HK-2 (cell line): ENCODE results near the gene CTSF.
"Not testable (repeated sequence)": the region's sequence is repeated elsewhere in the genome, so short reads cannot be mapped to it uniquely, and the experiment has no call there.

Source experiments
- DNase-seq: peaks from one replicate; pipeline ENCODE4 v3.0.0-alpha.2; 2018; ENCODE audit not compliant: unreplicated experiment

Gene CTSF

DNA sequence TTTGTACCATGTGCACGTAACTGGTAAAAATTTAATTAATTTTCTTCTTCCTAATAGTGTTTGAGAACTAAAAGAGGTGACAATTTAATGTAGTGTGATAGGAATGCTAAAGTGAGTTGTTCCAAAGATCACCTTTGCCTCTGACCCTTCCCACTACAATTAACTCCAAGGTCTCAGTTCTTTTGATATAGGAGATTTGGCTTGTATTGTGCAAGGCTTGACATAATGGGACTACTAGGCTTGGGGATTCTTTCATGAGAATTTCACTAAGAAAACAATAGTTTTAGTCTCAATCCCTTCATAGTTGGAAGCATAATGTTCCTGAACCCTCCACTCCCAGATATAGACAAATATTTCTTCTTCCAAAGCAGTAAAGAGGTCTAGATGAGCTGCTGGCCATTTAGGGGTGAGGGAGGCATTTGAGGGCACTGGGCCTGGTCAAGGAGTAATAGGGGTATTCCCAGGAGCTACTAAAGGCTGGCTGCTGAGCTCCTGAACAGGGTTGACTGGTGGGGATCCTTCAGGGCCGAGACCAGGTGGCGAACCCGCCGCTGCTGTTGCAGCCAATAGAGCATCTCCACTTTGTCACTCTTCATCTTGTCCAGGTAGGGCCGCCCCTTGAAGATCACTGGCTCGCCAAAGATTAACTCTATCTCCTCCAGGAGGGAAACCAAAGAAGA, 21.7 kb upstream of the CTSF start:
- DNase-seq = no peak

DNA sequence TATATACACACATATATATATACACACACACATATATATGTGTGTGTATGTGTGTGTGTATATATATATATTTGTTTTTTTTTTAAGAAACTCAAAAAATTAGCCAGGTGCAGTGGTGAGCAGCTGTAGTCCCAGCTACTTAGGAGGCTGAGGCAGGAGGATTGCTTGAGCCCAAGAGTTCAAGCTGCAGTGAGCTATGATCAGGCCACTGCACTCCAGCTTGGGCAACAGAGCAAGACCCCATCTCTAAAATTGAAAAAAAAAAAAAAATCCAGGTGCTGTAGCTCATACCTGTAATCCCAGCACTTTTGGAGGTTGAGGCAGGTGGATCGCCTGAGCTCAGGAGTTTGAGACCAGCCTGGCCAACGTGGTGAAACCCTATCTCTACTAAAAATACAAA, 20.9 kb upstream of the CTSF start:
- DNase-seq = not testable (repeated sequence)

- no peak for DNase-seq
These were observed 17.7 kb upstream of the CTSF start for GRCh38 chr11:66586136-66586535.

- DNase-seq = not testable (repeated sequence)
These were observed 17.0 kb upstream of the CTSF start for GRCh38 chr11:66585447-66585846.

DNA sequence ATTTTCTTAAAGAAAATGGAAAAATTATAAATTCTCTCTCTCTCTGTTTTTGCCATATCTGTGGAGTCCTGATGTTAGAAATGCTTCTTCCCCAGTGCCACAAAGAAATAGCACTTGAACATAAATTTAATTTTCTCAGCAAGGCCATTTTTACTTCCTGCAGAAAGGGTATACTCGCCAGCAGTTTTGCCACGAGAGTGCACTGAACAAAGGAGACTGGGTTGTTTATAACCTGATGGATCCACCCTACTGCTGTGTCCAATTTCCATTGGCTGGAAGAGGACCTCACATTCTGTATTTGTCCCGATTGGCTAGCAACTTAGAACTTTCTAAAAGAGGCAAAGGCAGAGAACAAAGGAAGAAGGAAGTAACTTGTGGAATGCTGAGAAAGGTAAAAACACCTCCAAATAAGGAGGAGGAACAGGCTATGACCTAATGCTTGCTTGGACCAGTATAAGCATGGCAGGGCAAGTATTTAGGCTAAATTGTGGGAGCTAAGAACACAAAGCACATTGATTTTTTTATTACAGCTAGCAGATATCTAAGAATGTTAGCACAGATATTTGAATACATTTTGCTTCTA, 14.2 kb upstream of the CTSF start:
- not testable (repeated sequence) for DNase-seq

DNA sequence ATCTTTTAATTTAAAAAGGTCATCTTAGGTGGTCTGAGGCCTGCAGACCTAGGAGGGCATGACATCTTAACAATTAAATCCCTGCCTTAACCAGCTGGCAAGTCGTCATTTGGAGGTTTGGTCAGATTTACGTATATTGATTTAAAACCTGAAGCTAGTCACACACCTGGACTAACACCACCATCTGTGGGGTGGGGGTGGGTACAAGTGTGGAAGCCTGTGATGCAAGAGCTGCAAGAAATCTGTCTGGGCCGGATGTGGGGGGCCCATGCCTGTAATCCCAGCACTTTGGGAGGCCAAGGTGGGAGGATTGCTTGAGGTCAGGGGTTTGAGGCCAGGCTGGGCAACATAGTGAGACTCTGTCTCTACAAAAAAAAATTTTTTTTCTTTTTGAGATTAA, 12.9 kb upstream of the CTSF start:
- DNase-seq = no peak

- DNase-seq = no peak
These were observed 12.4 kb upstream of the CTSF start for GRCh38 chr11:66580803-66581202.

GRCh38 chr11:66579017-66579606, 10.7 kb upstream of the CTSF start:
- peak; percentile 55 for DNase-seq

- no peak for DNase-seq
These were observed 2.4 kb upstream of the CTSF start for GRCh38 chr11:66570850-66571180.

GRCh38 chr11:66570079-66570849, 1.9 kb upstream of the CTSF start:
- DNase-seq = no peak

DNA sequence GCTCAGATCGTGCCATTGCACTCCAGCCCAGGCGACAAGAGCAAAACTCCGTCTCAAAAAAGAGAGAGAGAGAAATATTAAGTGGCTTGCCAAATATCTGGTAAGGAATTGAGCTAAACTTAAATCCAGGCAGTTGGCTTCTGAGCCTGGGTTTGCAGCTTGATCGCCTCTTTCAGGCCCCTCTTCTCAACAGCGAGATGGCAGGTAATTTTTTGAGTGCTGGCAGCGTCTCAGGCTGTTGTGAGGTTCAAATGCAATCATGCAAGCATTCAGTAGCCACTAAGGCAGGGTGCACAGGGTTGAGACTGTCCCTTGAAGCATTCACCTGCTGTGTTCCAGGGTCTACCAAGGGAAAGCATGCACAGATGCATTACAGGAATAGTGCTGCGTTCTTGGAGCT, 670 bp upstream of the CTSF start:
- no peak for DNase-seq

GRCh38 chr11:66567787-66568123, 651 bp downstream of the CTSF start:
- DNase-seq = no peak

DNA sequence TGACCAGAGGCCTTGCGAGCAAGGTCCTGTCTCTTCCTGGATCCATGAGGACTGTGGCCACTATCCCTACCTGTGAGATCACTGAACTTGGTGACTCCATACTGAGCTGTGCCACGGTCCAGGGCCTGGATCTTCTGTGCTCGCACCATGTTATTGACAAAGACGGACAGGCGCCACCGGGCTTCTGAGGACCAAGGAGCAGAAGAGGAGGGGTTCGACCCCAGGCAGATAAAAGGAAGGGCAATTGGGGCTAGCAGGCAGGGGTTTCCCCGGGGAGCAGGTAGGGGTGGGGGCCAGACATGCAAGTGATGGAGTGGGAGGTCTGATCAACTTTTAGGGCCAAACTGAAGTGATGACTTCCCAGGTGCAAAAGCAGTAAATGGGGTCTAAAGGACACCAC, 2.2 kb downstream of the CTSF start:
- no peak for DNase-seq

- no peak for DNase-seq
These were observed 3.4 kb downstream of the CTSF start for GRCh38 chr11:66564984-66565383.

- no peak for DNase-seq
These were observed 3.9 kb downstream of the CTSF start for GRCh38 chr11:66564538-66564937.

- no peak for DNase-seq
These were observed 4.6 kb downstream of the CTSF start for GRCh38 chr11:66563832-66564231.

DNA sequence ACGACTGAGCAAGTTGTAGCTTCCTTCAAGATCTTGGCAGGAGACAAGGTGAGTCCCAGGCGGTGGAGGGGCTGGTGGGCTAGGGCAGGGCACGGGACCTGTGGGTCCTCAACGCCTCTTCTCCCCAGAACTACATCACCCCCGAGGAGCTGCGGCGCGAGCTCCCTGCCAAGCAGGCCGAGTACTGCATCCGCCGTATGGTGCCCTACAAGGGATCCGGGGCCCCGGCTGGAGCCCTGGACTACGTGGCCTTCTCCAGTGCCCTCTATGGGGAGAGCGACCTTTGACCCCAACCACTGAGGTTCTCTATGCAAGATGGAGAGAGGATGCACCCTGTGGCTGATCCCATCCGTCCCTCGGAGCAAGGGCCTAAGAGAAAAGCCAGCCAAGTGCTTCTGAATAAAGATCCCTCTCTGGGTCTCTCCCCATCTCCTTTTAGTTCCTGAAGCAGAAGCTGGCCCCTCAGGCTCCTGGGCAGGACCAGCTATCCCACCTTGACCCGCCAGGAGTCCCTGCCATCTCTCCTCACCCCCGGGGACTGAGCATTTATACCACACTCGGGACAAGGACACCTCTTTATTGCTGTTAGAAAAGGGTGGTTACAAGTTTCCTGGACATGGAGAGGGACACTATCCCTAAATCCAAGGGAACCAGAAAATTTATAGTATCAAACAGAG, 5.4 kb downstream of the CTSF start:
- DNase-seq = no peak

DNA sequence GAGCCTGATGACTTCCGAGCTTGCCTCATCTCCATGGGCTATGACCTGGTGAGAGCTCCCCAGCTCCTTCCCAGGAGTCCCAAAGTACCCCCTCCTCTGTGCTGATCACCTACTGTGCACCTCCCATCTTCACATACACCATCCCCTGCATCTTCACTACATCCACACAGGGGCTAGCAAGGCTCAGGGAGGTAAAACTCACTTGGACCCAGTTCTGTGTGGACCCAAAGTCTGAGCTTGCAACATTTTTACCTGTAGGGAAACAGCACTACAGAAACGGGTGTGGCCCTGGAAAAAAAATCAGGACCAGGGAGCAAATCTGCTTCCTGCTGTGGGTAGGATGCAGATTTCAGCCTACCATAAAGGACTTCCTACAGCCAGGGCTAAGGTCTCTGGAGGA, 6.1 kb downstream of the CTSF start:
- DNase-seq = no peak

DNA sequence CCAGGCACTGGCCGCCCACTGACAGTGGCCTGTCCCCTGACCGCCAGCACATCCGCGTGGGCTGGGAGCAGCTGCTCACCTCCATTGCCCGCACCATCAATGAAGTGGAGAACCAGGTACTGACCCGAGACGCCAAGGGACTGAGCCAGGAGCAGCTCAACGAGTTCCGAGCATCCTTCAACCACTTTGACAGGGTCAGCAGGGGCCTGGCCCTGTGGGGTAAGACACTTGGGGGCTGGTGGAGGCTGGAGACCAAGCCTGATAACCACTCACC, 6.5 kb downstream of the CTSF start:
- no peak for DNase-seq

- no peak for DNase-seq
These were observed 7.0 kb downstream of the CTSF start for GRCh38 chr11:66561178-66561974.

DNA sequence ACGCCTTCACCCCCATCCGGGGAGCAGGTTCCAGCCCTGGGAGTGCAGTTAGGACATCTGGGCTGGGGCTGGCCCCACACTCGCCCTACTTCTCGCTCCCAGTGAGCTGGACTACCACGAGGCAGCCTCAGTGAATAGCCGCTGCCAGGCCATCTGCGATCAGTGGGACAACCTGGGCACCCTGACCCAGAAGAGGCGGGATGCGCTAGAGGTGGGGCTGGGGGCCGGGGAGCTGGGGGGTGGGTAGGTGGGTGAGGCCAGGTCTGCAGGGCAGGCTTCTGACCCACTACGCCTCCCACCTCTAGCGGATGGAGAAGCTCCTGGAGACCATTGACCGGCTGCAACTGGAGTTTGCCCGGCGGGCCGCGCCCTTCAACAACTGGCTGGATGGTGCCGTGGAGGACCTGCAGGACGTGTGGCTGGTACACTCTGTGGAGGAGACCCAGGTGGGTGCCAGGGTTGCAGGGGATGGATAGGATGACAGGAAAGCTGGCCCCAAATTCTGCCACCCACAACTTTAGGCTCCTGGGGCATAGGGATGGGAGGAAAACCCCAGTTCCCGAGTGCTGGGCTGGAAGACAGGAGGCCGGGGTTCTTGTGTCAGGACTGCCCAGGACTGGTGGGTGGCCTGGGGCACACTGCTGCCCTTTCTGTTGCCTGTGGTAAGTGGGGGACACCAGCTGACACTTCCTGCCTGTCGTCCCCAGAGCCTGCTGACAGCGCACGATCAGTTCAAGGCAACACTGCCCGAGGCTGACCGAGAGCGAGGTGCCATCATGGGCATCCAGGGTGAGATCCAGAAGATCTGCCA, 8.3 kb downstream of the CTSF start:
- no peak for DNase-seq
